ENCODE results near the gene RSPH3.
"Not testable (repeated sequence)": the region's sequence is repeated elsewhere in the genome, so short reads cannot be mapped to it uniquely, and the experiment has no call there.

The RSPH3 gene

GRCh38 chr6:158955255-158955654, 44.7 kb downstream of the RSPH3 start:
- TF ChIP-seq PPARA (CRISPR knock-in tag; IDR thresholded peaks at IDR 0.05; ENCODE audit: borderline replicate concordance) (no peak), TCF4 (CRISPR knock-in tag; IDR thresholded peaks at IDR 0.05; ENCODE audit: borderline replicate concordance) (no peak), ZFP30 (CRISPR knock-in tag; IDR thresholded peaks at IDR 0.05) (no peak), POU6F1 (CRISPR knock-in tag; IDR thresholded peaks at IDR 0.05; ENCODE audit: borderline replicate concordance, low read depth) (no peak), ZNF8 (CRISPR knock-in tag; IDR thresholded peaks at IDR 0.05) (no peak), OSR1 (CRISPR knock-in tag; IDR thresholded peaks at IDR 0.05) (no peak), SNAI2 (CRISPR knock-in tag; IDR thresholded peaks at IDR 0.05) (no peak), TOX (CRISPR knock-in tag; IDR thresholded peaks at IDR 0.05; ENCODE audit: borderline replicate concordance) (no peak), ZNF70 (CRISPR knock-in tag; IDR thresholded peaks at IDR 0.05) (no peak), ZC3H10 (CRISPR knock-in tag; IDR thresholded peaks at IDR 0.05) (no peak), GLIS3 (CRISPR knock-in tag; IDR thresholded peaks at IDR 0.05) (no peak)
- ATAC-seq = no peak

GRCh38 chr6:158954753-158955152, 45.2 kb downstream of the RSPH3 start:
- ATAC-seq = no peak
- TF ChIP-seq ARNTL (CRISPR knock-in tag; IDR thresholded peaks at IDR 0.05; ENCODE audit: borderline replicate concordance, low read depth) = no peak
- no peak for TF ChIP-seq TSHZ2 (CRISPR knock-in tag; IDR thresholded peaks at IDR 0.05)
- TF ChIP-seq SNAI2 (CRISPR knock-in tag; IDR thresholded peaks at IDR 0.05) = no peak
- no peak for TF ChIP-seq ZFP3 (CRISPR knock-in tag; IDR thresholded peaks at IDR 0.05)
- TF ChIP-seq ZNF70 (CRISPR knock-in tag; IDR thresholded peaks at IDR 0.05) = no peak
- no peak for TF ChIP-seq CSDC2 (CRISPR knock-in tag; IDR thresholded peaks at IDR 0.05)
- no peak for TF ChIP-seq PPARA (CRISPR knock-in tag; IDR thresholded peaks at IDR 0.05; ENCODE audit: borderline replicate concordance)
- no peak for TF ChIP-seq TOX (CRISPR knock-in tag; IDR thresholded peaks at IDR 0.05; ENCODE audit: borderline replicate concordance)
- no peak for TF ChIP-seq OSR1 (CRISPR knock-in tag; IDR thresholded peaks at IDR 0.05)
- no peak for TF ChIP-seq CSRNP3 (CRISPR knock-in tag; IDR thresholded peaks at IDR 0.05)
- TF ChIP-seq CREB5 (CRISPR knock-in tag; IDR thresholded peaks at IDR 0.05; ENCODE audit: low read depth) = no peak
- no peak for TF ChIP-seq TCF4 (CRISPR knock-in tag; IDR thresholded peaks at IDR 0.05; ENCODE audit: borderline replicate concordance)
- TF ChIP-seq ISL1 (CRISPR knock-in tag; IDR thresholded peaks at IDR 0.05) = no peak
- no peak for TF ChIP-seq GLIS3 (CRISPR knock-in tag; IDR thresholded peaks at IDR 0.05)
- no peak for TF ChIP-seq BACH2 (CRISPR knock-in tag; IDR thresholded peaks at IDR 0.05; ENCODE audit: borderline replicate concordance)

- ATAC-seq = not testable (repeated sequence)
These were observed 48.0 kb downstream of the RSPH3 start for GRCh38 chr6:158952011-158952410.

GRCh38 chr6:158951565-158951964, 48.4 kb downstream of the RSPH3 start:
- ATAC-seq = not testable (repeated sequence)

GRCh38 chr6:158947284-158947683, 52.7 kb downstream of the RSPH3 start:
- no peak for ATAC-seq
- TF ChIP-seq PATZ1 (CRISPR knock-in tag; IDR thresholded peaks at IDR 0.05; ENCODE audit: borderline replicate concordance) (no peak), ARNTL (CRISPR knock-in tag; IDR thresholded peaks at IDR 0.05; ENCODE audit: borderline replicate concordance, low read depth) (no peak), CREB5 (CRISPR knock-in tag; IDR thresholded peaks at IDR 0.05; ENCODE audit: low read depth) (no peak), BACH2 (CRISPR knock-in tag; IDR thresholded peaks at IDR 0.05; ENCODE audit: borderline replicate concordance) (no peak), ZNF8 (CRISPR knock-in tag; IDR thresholded peaks at IDR 0.05) (no peak), PPARA (CRISPR knock-in tag; IDR thresholded peaks at IDR 0.05; ENCODE audit: borderline replicate concordance) (no peak), RARB (CRISPR knock-in tag; IDR thresholded peaks at IDR 0.05) (no peak), TCF4 (CRISPR knock-in tag; IDR thresholded peaks at IDR 0.05; ENCODE audit: borderline replicate concordance) (no peak), ZFP3 (CRISPR knock-in tag; IDR thresholded peaks at IDR 0.05) (no peak)

Measured in SK-N-SH treated with all-trans-retinoic acid at 6 μM for 48 hours (cell line).